Stimulated activated naive CD8-positive, alpha-beta T cell treated with anti-CD3 and anti-CD28 coated beads, Interleukin-15, Interleukin-2, amounts not matched to agents 100 ng/mL and 50 ng/mL, for 24 hours (primary cell): ENCODE measurements around the gene ZNF335.
A peak's percentile ranks its signal among the peaks of the same experiment; 100 is the strongest.

Source experiments
- H3K27ac Mint-ChIP-seq: one replicate; pipeline ENCODE4 v1.8.0; 2021; ENCODE audit warnings: mild to moderate bottlenecking, mixed read lengths
- H3K27me3 Mint-ChIP-seq: one replicate; pipeline ENCODE4 v1.8.0; 2021; ENCODE audit warnings: mixed read lengths
- H3K36me3 Mint-ChIP-seq: one replicate; pipeline ENCODE4 v1.8.0; 2021; ENCODE audit warnings: low read depth, mixed read lengths
- H3K4me1 Mint-ChIP-seq: one replicate; pipeline ENCODE4 v1.8.0; 2021; ENCODE audit warnings: low read depth, mixed read lengths
- H3K4me3 Mint-ChIP-seq: one replicate; pipeline ENCODE4 v1.8.0; 2021; ENCODE audit warnings: mild to moderate bottlenecking, mixed read lengths
- H3K9me3 Mint-ChIP-seq: one replicate; pipeline ENCODE4 v1.8.0; 2021; ENCODE audit warnings: mixed read lengths

Gene ZNF335

GRCh38 chr20:45971675-45972499 lies at the start of gene ZNF335:
Gene ZNF335 (minus strand): TSS chr20:45972203. CDS start chr20:45971410, 793 bp downstream.
- H3K36me3 Mint-ChIP-seq = peaks cover 11% of the 10 kb centered on the region
- H3K4me3 Mint-ChIP-seq = peak within 1 kb of the TSS; percentile 93
- H3K27me3 Mint-ChIP-seq = peaks cover 2% of the 10 kb centered on the region
- peaks cover 22% of the 10 kb centered on the region for H3K4me1 Mint-ChIP-seq
- H3K27ac Mint-ChIP-seq = peak within 1 kb of the TSS; percentile 99
- no peaks in the 10 kb centered on the region for H3K9me3 Mint-ChIP-seq

- H3K27me3 Mint-ChIP-seq = peaks cover 32% of the 10 kb centered on the region
- H3K36me3 Mint-ChIP-seq = no peaks in the 10 kb centered on the region
- peak overlapping the region; percentile 27 for H3K4me3 Mint-ChIP-seq
- no peak overlapping the region for H3K27ac Mint-ChIP-seq
- no peaks in the 10 kb centered on the region for H3K9me3 Mint-ChIP-seq
- H3K4me1 Mint-ChIP-seq = peaks cover 11% of the 10 kb centered on the region
Measured at GRCh38 chr20:46020555-46020954, 48.6 kb upstream of the ZNF335 start.

- Mint-ChIP-seq H3K27ac (no peak overlapping the region), H3K36me3 (no peaks in the 10 kb centered on the region), H3K9me3 (no peaks in the 10 kb centered on the region), H3K4me1 (peaks cover 25% of the 10 kb centered on the region), H3K4me3 (no peak overlapping the region), H3K27me3 (peaks cover 31% of the 10 kb centered on the region)
Measured at GRCh38 chr20:46018611-46019010, 46.6 kb upstream of the ZNF335 start.

GRCh38 chr20:46018112-46018511 lies 46.1 kb upstream of the ZNF335 start:
- H3K27me3 Mint-ChIP-seq = peaks cover 26% of the 10 kb centered on the region

GRCh38 chr20:46017272-46017671 lies 45.3 kb upstream of the ZNF335 start:
- peaks cover 32% of the 10 kb centered on the region for H3K4me1 Mint-ChIP-seq
- H3K4me3 Mint-ChIP-seq = no peak overlapping the region
- H3K36me3 Mint-ChIP-seq = no peaks in the 10 kb centered on the region
- H3K27me3 Mint-ChIP-seq = peaks cover 34% of the 10 kb centered on the region
- H3K27ac Mint-ChIP-seq = no peak overlapping the region
- no peaks in the 10 kb centered on the region for H3K9me3 Mint-ChIP-seq

More at GRCh38 chr20:46018112-46018511, 46.1 kb upstream of the ZNF335 start:
- H3K9me3 Mint-ChIP-seq = no peaks in the 10 kb centered on the region
- H3K27ac Mint-ChIP-seq = no peak overlapping the region
- H3K4me3 Mint-ChIP-seq = no peak overlapping the region
- H3K36me3 Mint-ChIP-seq = no peaks in the 10 kb centered on the region
- H3K4me1 Mint-ChIP-seq = peaks cover 27% of the 10 kb centered on the region

- H3K27ac Mint-ChIP-seq = no peak overlapping the region
Measured at GRCh38 chr20:46014517-46015396, 42.8 kb upstream of the ZNF335 start.

GRCh38 chr20:46013829-46014516 lies 42.0 kb upstream of the ZNF335 start:
- Mint-ChIP-seq H3K27ac (no peak overlapping the region), H3K4me3 (peak overlapping the region; percentile 38), H3K36me3 (no peaks in the 10 kb centered on the region), H3K27me3 (peaks cover 56% of the 10 kb centered on the region), H3K4me1 (peaks cover 51% of the 10 kb centered on the region), H3K9me3 (no peaks in the 10 kb centered on the region)

More at GRCh38 chr20:46014517-46015396, 42.8 kb upstream of the ZNF335 start:
- H3K4me3 Mint-ChIP-seq = peak overlapping the region; percentile 38
- H3K27me3 Mint-ChIP-seq = peaks cover 48% of the 10 kb centered on the region
- H3K36me3 Mint-ChIP-seq = no peaks in the 10 kb centered on the region
- H3K9me3 Mint-ChIP-seq = no peaks in the 10 kb centered on the region
- peaks cover 44% of the 10 kb centered on the region for H3K4me1 Mint-ChIP-seq

GRCh38 chr20:46013322-46013828 lies 41.4 kb upstream of the ZNF335 start:
- Mint-ChIP-seq H3K27ac (no peak overlapping the region), H3K4me3 (no peak overlapping the region), H3K9me3 (no peaks in the 10 kb centered on the region), H3K36me3 (no peaks in the 10 kb centered on the region), H3K27me3 (peaks cover 59% of the 10 kb centered on the region), H3K4me1 (peaks cover 57% of the 10 kb centered on the region)

GRCh38 chr20:46012921-46013320 lies 40.9 kb upstream of the ZNF335 start:
- Mint-ChIP-seq H3K27ac (no peak overlapping the region), H3K36me3 (no peaks in the 10 kb centered on the region), H3K4me3 (no peak overlapping the region), H3K4me1 (peaks cover 62% of the 10 kb centered on the region), H3K9me3 (no peaks in the 10 kb centered on the region), H3K27me3 (peaks cover 59% of the 10 kb centered on the region)

GRCh38 chr20:46011631-46012482 lies 39.9 kb upstream of the ZNF335 start:
- no peak overlapping the region for H3K4me3 Mint-ChIP-seq
- H3K4me1 Mint-ChIP-seq = peaks cover 69% of the 10 kb centered on the region

GRCh38 chr20:46010491-46011391 lies 38.7 kb upstream of the ZNF335 start:
- Mint-ChIP-seq H3K27me3 (peaks cover 63% of the 10 kb centered on the region), H3K4me3 (peak overlapping the region; percentile 69), H3K27ac (no peak overlapping the region), H3K9me3 (no peaks in the 10 kb centered on the region), H3K36me3 (no peaks in the 10 kb centered on the region), H3K4me1 (peaks cover 76% of the 10 kb centered on the region)

More at GRCh38 chr20:46011631-46012482, 39.9 kb upstream of the ZNF335 start:
- Mint-ChIP-seq H3K27ac (peak overlapping the region; percentile 58), H3K9me3 (no peaks in the 10 kb centered on the region), H3K36me3 (no peaks in the 10 kb centered on the region), H3K27me3 (peaks cover 60% of the 10 kb centered on the region)

GRCh38 chr20:46009816-46010215 lies 37.8 kb upstream of the ZNF335 start:
- H3K27me3 Mint-ChIP-seq = peaks cover 58% of the 10 kb centered on the region

GRCh38 chr20:46007671-46008070 lies 35.7 kb upstream of the ZNF335 start:
- H3K27me3 Mint-ChIP-seq = peaks cover 49% of the 10 kb centered on the region
- H3K4me1 Mint-ChIP-seq = peaks cover 83% of the 10 kb centered on the region
- H3K4me3 Mint-ChIP-seq = no peak overlapping the region
- H3K9me3 Mint-ChIP-seq = no peaks in the 10 kb centered on the region
- no peaks in the 10 kb centered on the region for H3K36me3 Mint-ChIP-seq
- no peak overlapping the region for H3K27ac Mint-ChIP-seq

More at GRCh38 chr20:46009816-46010215, 37.8 kb upstream of the ZNF335 start:
- Mint-ChIP-seq H3K4me3 (no peak overlapping the region), H3K27ac (no peak overlapping the region), H3K9me3 (no peaks in the 10 kb centered on the region), H3K36me3 (no peaks in the 10 kb centered on the region), H3K4me1 (peaks cover 81% of the 10 kb centered on the region)
